ENCODE data around the gene OR2AE1. TPM values are rescaled to one million over a fixed set of nuclear protein-coding genes. Genes with fewer than 3 reads are reported as not detected.

The OR2AE1 gene
- total RNA-seq, 1 donor from 2014 or later, result 0.15 TPM

Other genes with a start within 250 kb of the OR2AE1 start
- gene CYP3A5, start 197.0 kb downstream of the OR2AE1 start, total RNA-seq, result 7.3 and 13.1 TPM in 2 replicates
- not detected in 2 replicates for gene CYP3A7, start 141.8 kb downstream of the OR2AE1 start, total RNA-seq
- 0.69 TPM in 1 of 2 replicates, not detected in the other for gene CYP3A4, start 92.8 kb downstream of the OR2AE1 start, total RNA-seq
- gene CYP3A43, start 49.0 kb downstream of the OR2AE1 start, total RNA-seq, result not detected in 2 replicates
- 21.2 and 35.4 TPM in 2 replicates for gene TRIM4, start 42.5 kb upstream of the OR2AE1 start, total RNA-seq
- not detected in 2 replicates for gene GJC3, start 52.6 kb upstream of the OR2AE1 start, total RNA-seq
- gene AZGP1, start 99.0 kb upstream of the OR2AE1 start, total RNA-seq, result not detected in 2 replicates
- 33.9 and 70.8 TPM in 2 replicates for gene ZKSCAN1, start 138.6 kb upstream of the OR2AE1 start, total RNA-seq
- 5.0 and 13.6 TPM in 2 replicates for gene ZSCAN21, start 172.7 kb upstream of the OR2AE1 start, total RNA-seq
- 35.4 and 37.0 TPM in 2 replicates for gene ZNF3, start 204.7 kb upstream of the OR2AE1 start, total RNA-seq
- gene COPS6, start 211.9 kb upstream of the OR2AE1 start, total RNA-seq, result 36.6 and 72.5 TPM in 2 replicates
- gene MCM7, start 224.4 kb upstream of the OR2AE1 start, total RNA-seq, result 40.1 and 73.1 TPM in 2 replicates
- 30.0 and 39.1 TPM in 2 replicates for gene AP4M1, start 224.6 kb upstream of the OR2AE1 start, total RNA-seq
- gene TAF6, start 242.3 kb upstream of the OR2AE1 start, total RNA-seq, result 32.6 and 100 TPM in 2 replicates
- 25.6 and 27.4 TPM in 2 replicates for gene CNPY4, start 242.6 kb upstream of the OR2AE1 start, total RNA-seq
- gene MBLAC1, start 249.9 kb upstream of the OR2AE1 start, total RNA-seq, result 1.6 and 2.0 TPM in 2 replicates

Data from renal cortical epithelial cell (primary cell).